ENCODE data around the gene PTPRE.

Gene PTPRE

DNA sequence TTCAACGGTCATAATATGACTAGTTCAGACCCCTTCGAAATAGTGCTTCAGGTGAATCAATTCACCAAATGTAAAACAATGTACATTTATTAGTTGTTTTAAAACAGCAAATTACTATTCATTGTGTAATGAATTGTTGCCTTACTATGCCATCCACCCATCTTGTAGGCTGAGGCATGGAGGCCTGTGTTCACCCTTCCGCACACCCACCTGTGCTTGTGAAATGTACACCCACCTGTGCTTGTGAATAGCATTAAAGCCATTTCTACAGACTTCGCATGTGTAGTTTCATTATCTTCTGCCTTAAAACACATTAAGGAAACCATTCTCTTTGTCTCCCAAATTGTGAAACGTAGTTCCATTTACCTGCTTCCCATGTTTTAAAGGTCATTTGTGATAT lies 31.0 kb upstream of the PTPRE start:
- Histone ChIP-seq H3F3A (ENCODE audit: low read depth) (no peaks in the 10 kb centered on the region), H3K9ac (ENCODE audit: low read depth, low read length, poor library complexity, severe bottlenecking) (no peak overlapping the region), H4K20me1 (ENCODE audit: insufficient read depth, low read length, poor library complexity, severe bottlenecking) (no peaks in the 10 kb centered on the region), H3K79me2 (ENCODE audit: insufficient read depth, low read length) (no peaks in the 10 kb centered on the region), H3K9me2 (replicated peaks; ENCODE audit: low read depth, low read length) (no peaks in the 10 kb centered on the region), H3K4me1 (ENCODE audit: insufficient read depth, low read length, poor library complexity, severe bottlenecking) (peaks cover 9% of the 10 kb centered on the region), H3K4me3 (ENCODE audit: low read length, poor library complexity, severe bottlenecking) (no peak overlapping the region), H2AFZ (ENCODE audit: low read length) (no peak overlapping the region), H3K4me2 (ENCODE audit: low read depth, low read length, poor library complexity, severe bottlenecking) (no peak overlapping the region), H3K27me3 (ENCODE audit: insufficient read depth, low read length, poor library complexity, severe bottlenecking) (no peaks in the 10 kb centered on the region), H3K36me3 (ENCODE audit: insufficient read depth, low read length) (no peaks in the 10 kb centered on the region), H3K9me3 (ENCODE audit: insufficient read depth, low read depth, low read length) (no peaks in the 10 kb centered on the region)
- TF ChIP-seq EZH2phosphoT487 (IDR thresholded peaks at IDR 0.05; ENCODE audit: borderline replicate concordance), result no peak

DNA sequence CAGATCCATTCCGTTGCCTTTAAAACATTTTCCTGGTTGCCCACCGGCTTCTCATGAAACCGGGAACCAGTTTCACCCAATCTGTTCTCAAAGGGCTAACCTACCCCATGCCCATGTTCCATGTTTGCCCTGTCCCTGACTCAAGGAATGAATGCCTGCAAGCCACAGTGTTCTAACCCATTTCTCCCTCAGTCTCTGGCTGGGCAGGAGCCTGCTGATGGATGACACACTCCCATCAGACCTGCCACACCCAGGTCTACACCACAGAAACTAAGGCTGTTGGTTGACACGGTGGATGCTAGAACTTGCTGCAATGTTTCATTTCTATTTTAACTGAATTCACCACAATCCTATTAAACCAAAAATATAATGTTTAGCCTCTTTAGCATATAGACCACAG lies 29.8 kb upstream of the PTPRE start:
- no peaks in the 10 kb centered on the region for H3F3A ChIP-seq (ENCODE audit: low read depth)
- H3K27me3 ChIP-seq (ENCODE audit: insufficient read depth, low read length, poor library complexity, severe bottlenecking), result no peaks in the 10 kb centered on the region
- no peak overlapping the region for H3K4me3 ChIP-seq (ENCODE audit: low read length, poor library complexity, severe bottlenecking)
- TF ChIP-seq EZH2phosphoT487 (IDR thresholded peaks at IDR 0.05; ENCODE audit: borderline replicate concordance), result no peak
- TF ChIP-seq, protein P1, sequence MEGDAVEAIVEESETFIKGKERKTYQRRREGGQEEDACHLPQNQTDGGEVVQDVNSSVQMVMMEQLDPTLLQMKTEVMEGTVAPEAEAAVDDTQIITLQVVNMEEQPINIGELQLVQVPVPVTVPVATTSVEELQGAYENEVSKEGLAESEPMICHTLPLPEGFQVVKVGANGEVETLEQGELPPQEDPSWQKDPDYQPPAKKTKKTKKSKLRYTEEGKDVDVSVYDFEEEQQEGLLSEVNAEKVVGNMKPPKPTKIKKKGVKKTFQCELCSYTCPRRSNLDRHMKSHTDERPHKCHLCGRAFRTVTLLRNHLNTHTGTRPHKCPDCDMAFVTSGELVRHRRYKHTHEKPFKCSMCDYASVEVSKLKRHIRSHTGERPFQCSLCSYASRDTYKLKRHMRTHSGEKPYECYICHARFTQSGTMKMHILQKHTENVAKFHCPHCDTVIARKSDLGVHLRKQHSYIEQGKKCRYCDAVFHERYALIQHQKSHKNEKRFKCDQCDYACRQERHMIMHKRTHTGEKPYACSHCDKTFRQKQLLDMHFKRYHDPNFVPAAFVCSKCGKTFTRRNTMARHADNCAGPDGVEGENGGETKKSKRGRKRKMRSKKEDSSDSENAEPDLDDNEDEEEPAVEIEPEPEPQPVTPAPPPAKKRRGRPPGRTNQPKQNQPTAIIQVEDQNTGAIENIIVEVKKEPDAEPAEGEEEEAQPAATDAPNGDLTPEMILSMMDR (conservative IDR thresholded peaks at IDR 0.05; ENCODE audit: low read length), result no peak
- no peak overlapping the region for H3K4me2 ChIP-seq (ENCODE audit: low read depth, low read length, poor library complexity, severe bottlenecking)
- H3K79me2 ChIP-seq (ENCODE audit: insufficient read depth, low read length), result no peaks in the 10 kb centered on the region
- H3K4me1 ChIP-seq (ENCODE audit: insufficient read depth, low read length, poor library complexity, severe bottlenecking), result peaks cover 18% of the 10 kb centered on the region
- H3K36me3 ChIP-seq (ENCODE audit: insufficient read depth, low read length), result no peaks in the 10 kb centered on the region
- H2AFZ ChIP-seq (ENCODE audit: low read length), result no peak overlapping the region
- no peaks in the 10 kb centered on the region for H3K9me2 ChIP-seq (replicated peaks; ENCODE audit: low read depth, low read length)
- H3K9ac ChIP-seq (ENCODE audit: low read depth, low read length, poor library complexity, severe bottlenecking), result no peak overlapping the region
- H4K20me1 ChIP-seq (ENCODE audit: insufficient read depth, low read length, poor library complexity, severe bottlenecking), result no peaks in the 10 kb centered on the region
- H3K9me3 ChIP-seq (ENCODE audit: insufficient read depth, low read depth, low read length), result no peaks in the 10 kb centered on the region

DNA sequence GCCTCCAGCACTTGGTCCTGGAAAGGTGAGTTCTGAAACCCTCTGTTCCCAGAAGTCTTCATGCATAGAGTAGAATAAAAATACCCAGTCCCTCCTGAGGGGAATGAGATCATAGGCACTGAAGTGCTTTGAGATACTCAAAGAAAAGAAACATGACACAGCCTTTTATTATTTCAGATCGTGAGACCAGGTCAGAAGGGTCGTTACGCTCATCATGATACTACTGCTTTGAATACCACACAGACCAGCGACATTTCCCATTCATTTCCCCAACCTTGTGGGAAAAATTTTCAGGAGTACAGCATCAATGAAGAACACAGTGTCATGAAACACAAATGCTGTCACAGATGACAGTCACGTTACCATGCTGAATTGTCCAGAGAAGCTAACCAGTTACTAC lies 29.2 kb upstream of the PTPRE start:
- H4K20me1 ChIP-seq (ENCODE audit: insufficient read depth, low read length, poor library complexity, severe bottlenecking), result no peaks in the 10 kb centered on the region
- no peaks in the 10 kb centered on the region for H3K79me2 ChIP-seq (ENCODE audit: insufficient read depth, low read length)
- no peak overlapping the region for H3K4me2 ChIP-seq (ENCODE audit: low read depth, low read length, poor library complexity, severe bottlenecking)
- no peaks in the 10 kb centered on the region for H3K9me2 ChIP-seq (replicated peaks; ENCODE audit: low read depth, low read length)
- no peak overlapping the region for H3K9ac ChIP-seq (ENCODE audit: low read depth, low read length, poor library complexity, severe bottlenecking)
- H2AFZ ChIP-seq (ENCODE audit: low read length), result no peak overlapping the region
- peaks cover 18% of the 10 kb centered on the region for H3K4me1 ChIP-seq (ENCODE audit: insufficient read depth, low read length, poor library complexity, severe bottlenecking)
- H3K9me3 ChIP-seq (ENCODE audit: insufficient read depth, low read depth, low read length), result no peaks in the 10 kb centered on the region
- TF ChIP-seq EZH2phosphoT487 (IDR thresholded peaks at IDR 0.05; ENCODE audit: borderline replicate concordance), result no peak
- TF ChIP-seq, protein P1 (conservative IDR thresholded peaks at IDR 0.05; ENCODE audit: low read length), result no peak
- H3K27me3 ChIP-seq (ENCODE audit: insufficient read depth, low read length, poor library complexity, severe bottlenecking), result no peaks in the 10 kb centered on the region
- H3K4me3 ChIP-seq (ENCODE audit: low read length, poor library complexity, severe bottlenecking), result no peak overlapping the region
- H3F3A ChIP-seq (ENCODE audit: low read depth), result no peaks in the 10 kb centered on the region
- H3K36me3 ChIP-seq (ENCODE audit: insufficient read depth, low read length), result no peaks in the 10 kb centered on the region

DNA sequence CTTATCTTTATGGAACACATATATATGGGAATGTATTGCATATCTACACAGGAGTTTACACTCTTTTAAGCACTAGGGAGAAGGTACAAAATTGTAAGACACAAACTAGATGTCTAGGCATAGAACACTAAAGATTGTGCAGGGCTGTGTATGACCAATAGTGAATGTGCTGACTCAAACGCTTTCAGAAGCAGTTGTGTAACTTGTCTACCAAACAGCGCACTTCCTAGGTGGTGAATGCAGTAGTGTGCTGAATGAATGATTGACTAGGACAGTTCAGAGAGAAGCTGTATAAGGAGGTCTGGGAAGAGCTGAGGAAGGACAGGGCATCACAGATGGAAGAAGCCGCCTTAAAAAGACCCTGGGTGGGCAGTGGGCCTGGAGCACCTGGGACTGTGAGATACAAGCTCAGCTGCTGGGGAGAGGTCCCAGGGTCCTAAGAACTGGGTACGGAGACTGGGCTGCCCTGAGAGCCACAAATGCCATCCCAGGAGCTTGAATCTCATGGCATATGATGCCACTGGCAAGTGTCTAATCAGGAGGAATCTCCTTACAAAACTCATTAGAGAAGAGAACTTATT lies 28.3 kb upstream of the PTPRE start:
- no peaks in the 10 kb centered on the region for H3K79me2 ChIP-seq (ENCODE audit: insufficient read depth, low read length)
- no peaks in the 10 kb centered on the region for H3F3A ChIP-seq (ENCODE audit: low read depth)
- no peaks in the 10 kb centered on the region for H3K9me3 ChIP-seq (ENCODE audit: insufficient read depth, low read depth, low read length)
- TF ChIP-seq EZH2phosphoT487 (IDR thresholded peaks at IDR 0.05; ENCODE audit: borderline replicate concordance), result no peak
- TF ChIP-seq, protein P1 (conservative IDR thresholded peaks at IDR 0.05; ENCODE audit: low read length), result no peak
- no peaks in the 10 kb centered on the region for H3K36me3 ChIP-seq (ENCODE audit: insufficient read depth, low read length)
- H3K4me2 ChIP-seq (ENCODE audit: low read depth, low read length, poor library complexity, severe bottlenecking), result no peak overlapping the region
- H3K4me3 ChIP-seq (ENCODE audit: low read length, poor library complexity, severe bottlenecking), result no peak overlapping the region
- no peak overlapping the region for H3K9ac ChIP-seq (ENCODE audit: low read depth, low read length, poor library complexity, severe bottlenecking)
- H3K27me3 ChIP-seq (ENCODE audit: insufficient read depth, low read length, poor library complexity, severe bottlenecking), result no peaks in the 10 kb centered on the region
- peaks cover 18% of the 10 kb centered on the region for H3K4me1 ChIP-seq (ENCODE audit: insufficient read depth, low read length, poor library complexity, severe bottlenecking)
- H2AFZ ChIP-seq (ENCODE audit: low read length), result no peak overlapping the region
- H4K20me1 ChIP-seq (ENCODE audit: insufficient read depth, low read length, poor library complexity, severe bottlenecking), result no peaks in the 10 kb centered on the region
- H3K9me2 ChIP-seq (replicated peaks; ENCODE audit: low read depth, low read length), result no peaks in the 10 kb centered on the region

All from Loucy (cell line).